Measurements from ENCODE around the gene CYB5R2.

The CYB5R2 gene

DNA sequence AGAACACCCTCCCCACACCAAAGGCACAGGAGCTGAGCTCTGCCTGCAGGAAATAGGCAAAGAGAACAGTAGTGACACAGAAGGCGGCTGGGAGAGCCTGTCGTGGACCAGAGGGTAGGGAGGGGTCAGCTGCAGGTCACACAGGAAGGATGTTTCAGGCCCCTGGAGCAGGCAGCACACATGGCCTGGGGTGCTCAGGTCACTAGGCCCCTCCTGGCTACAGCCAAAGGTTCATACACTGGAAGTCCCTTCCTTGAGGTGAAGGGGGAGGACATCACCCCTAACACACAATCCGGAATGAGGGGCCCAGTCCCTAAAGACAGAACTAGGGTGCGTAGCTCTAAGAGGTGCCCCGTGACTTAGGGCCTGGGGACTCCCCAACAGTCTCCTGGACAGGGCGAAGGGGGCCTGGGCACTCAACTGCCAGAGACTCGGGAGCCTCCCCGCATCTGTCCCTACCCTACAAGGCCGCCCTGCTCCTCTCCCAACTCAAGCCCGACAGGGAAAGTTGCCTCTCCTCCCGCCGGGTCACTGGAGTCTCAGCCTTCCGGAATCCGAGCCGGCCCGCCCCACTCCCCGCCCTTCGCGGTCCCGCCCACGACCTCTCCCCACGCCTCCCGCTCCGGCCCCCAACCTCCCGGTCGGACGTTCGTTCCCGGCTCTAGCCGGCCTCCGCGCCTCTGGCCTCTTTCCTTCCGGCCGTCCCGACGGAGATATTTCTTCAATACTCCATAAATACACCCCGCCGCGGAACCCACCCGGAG is at the start of gene CYB5R2:
TSS of gene CYB5R2 (minus strand) at position 541 of the 764 bp plus-strand sequence. CDS start 675 bp downstream, outside the sequence.
- no peak for DNase-seq (ENCODE audit: low read depth in 3 of 3, low spot score in 1 of 3)

DNA sequence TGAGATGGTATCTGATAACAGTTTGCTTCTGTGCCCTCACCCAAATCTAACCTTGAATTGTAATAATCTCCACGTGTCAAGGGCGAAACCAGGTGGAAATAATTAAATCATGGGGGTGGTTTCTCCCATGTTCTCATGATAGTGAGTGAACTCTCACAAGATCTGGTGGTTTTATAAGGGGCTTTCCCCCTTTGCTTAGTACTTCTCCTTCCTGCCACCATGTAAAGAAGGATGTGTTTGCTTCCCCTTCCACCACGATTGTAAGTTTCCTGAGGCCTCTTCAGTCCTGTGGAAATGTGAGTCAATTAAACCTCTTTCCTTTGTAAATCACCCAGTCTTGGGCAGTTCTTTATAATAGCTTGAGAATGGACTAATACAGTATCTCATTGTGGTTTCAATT is 41.5 kb upstream of the CYB5R2 start:
- DNase-seq (ENCODE audit: low read depth in 3 of 3, low spot score in 1 of 3): no peak

DNA sequence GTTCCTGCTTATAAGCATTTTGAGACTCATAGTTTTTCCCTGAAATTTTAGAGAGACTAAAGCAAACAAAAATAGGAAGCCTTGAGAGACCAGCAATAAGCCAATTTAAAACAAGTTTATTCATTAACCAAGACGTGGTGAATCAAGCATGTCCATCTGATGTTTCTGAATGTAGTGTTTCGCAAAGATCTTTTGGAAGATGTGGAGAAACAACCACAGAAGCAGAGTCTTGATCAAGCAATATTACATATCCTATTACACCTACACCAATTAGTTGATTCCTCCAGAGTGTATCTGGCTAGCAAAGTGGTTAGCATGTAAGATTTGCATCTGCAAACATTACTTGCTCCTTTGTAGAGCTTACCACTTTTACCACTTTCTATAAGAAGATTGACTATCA is 33.1 kb upstream of the CYB5R2 start, which contains the start of gene OVCH2:
TSS of gene OVCH2 (minus strand) at position 101 of the 400 bp plus-strand sequence. CDS start at position 18, 83 bp downstream.
- no peak for DNase-seq (ENCODE audit: low read depth in 3 of 3, low spot score in 1 of 3)

DNA sequence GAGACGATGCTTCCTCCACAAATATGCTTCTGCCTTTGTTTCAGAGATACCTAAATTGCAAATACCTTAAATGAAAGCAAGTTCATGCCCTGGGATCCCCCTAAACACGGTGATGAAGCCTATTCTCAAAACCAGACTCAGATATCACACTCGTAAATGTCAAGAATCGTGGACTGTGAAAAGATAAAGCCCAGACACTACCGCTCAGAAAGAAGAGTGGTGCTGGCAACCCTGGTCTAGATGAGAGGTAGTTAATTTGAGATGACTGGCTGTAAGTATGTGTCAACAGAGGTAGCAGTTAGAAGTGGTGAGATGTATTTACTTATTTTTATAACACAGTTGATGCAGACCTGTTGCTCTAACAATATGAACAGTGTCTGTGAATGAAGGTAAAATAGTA is 30.4 kb upstream of the CYB5R2 start:
- DNase-seq (ENCODE audit: low read depth in 3 of 3, low spot score in 1 of 3): no peak

DNA sequence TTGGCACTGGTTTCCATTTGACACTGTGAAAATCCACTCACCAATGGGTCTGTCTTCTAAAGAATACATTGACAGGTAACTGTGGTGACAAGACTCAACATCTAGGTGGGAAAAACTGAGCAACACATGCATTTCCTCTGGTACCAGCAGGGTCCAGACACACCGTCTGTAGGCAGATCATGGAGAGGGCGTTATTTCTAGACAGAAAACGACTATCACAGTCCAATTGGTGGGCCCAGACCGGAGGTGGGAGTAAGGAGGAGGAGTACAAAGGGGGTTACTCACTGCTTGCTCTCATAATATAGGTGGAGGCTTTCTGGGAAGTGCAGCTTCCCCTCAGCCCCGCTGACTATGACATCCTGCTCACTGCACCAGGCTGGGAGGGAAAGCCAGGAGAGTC is 23.1 kb upstream of the CYB5R2 start:
- DNase-seq (ENCODE audit: low read depth in 3 of 3, low spot score in 1 of 3): no peak

DNA sequence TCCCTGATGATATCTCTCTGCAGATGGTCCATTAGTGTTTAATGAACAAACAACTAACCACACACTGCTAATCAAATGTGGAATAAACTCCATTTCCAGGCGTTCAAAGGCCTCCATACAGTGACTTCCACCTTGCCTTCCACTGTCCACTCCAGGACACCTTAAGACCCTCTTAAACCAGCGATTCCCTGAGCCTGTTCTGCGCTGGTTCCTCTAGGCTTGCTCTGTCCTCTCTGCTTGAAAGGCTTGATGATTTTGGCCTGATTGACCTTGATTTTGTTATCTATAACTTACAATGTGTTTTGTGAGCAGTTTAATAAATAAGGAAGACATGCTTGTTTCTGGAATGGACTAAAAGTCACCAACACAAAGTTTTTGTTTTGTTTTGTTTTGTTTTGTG is 20.9 kb upstream of the CYB5R2 start:
- no peak for DNase-seq (ENCODE audit: low read depth in 3 of 3, low spot score in 1 of 3)

DNA sequence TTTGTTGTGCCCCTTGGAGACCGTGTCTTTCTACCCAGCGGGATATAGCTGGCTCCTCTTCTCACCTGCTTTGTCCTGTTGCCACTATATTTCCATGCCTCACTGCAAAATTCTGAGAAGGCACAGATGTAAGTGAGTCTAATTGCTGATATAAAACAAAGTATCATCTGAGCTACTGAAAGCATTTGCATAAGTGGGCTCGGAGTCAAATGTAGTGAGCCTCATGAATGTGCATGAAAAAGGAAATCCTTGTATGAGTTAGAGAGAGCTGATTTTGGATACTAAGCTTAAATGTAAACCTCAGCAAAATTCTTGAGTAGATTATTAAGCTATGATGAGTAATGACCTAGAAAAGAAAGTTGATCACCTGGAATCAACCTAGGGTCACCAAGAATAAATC is 19.1 kb upstream of the CYB5R2 start:
- no peak for DNase-seq (ENCODE audit: low read depth in 3 of 3, low spot score in 1 of 3)

DNA sequence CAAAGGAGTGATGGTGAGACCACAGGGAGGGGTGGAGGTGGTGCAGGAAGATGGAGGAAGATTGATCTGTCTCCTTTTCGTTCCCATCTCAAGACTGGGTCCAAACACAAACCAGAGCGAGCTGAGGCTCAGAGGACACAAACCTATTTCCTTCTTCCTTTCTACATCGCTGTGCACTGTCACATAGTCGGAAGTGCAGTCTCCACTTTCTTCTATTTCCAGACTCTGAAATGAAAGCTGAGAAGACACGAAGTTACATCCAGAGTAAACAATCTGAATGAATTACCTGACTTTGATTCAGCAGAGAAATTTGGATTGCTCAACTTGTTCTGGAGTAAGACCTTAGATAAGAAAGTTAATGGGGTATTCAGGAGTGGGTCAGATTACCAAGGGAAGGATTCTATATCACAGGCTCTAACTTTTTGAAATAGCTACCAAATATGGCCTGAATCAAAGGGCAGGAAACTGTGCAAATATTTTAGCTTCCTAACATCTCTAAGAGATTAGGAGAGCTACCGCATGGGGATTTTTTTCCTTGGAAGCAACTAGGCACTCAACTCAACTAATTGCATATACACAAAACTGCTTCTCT is 18.6 kb upstream of the CYB5R2 start:
- DNase-seq (ENCODE audit: low read depth in 3 of 3, low spot score in 1 of 3): no peak

DNA sequence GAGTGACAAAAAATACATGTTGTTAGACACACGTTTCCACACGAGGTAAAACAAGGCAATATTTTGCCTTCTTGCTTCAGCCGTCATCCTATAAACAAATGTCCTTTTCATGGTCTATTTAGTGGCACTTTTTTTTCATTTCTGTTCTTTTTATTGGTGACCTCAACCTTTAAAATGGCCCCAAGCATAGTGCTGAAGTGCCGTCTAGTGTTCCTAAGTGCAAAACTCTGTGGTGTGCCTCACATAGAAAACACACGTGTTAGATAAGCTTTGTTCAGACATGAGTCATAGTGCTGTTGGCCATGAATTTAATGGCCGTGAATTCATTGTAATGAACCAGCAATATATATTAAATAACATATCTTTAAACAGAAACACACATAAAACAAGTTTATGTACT is 17.3 kb upstream of the CYB5R2 start:
- no peak for DNase-seq (ENCODE audit: low read depth in 3 of 3, low spot score in 1 of 3)

DNA sequence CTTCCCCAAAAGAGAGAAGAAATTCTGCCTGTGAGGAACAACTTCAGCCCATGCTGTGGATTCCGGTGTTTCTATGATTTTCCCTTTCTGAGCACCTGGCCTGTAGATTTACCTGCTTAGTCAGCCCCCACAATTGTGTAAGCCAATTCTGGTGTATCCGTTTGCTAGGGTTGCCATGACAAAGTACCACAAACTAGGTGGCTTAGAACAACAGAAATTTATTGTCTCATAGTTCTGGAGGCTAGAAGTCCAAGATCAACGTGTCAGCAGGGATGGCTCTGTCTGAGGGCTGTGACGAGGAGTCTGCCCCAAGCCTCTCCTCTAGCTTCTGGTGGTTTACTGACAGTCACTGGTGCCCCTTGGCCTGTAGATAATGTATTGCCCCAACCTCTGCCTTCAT is 15.9 kb upstream of the CYB5R2 start:
- DNase-seq (ENCODE audit: low read depth in 3 of 3, low spot score in 1 of 3): no peak

DNA sequence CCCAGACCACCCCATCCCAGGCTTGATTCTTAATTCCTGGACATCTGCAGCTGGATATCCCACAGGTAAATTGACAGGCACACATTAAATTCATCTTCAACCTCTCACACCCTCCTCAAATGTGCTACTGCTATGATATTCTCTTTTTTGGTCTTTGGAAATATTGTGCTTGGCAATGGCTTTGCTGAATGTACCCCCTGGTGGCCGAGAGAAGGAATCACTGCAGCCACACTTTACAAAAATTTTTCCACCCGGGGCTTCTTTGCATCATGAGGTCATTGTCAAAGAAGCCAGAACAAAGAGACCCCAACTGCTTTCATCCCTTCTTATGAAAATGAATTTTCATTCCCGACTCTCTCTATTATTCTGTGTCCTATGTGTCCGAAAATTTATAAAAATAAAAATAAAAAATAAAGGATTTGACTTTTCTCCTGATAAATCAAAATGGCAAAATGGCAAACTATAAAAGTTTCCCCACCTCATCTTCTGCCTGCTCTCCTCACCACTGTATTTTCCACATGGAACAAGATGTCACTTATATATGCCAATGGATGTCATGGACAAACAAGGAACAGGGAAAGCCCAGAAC is 15.0 kb upstream of the CYB5R2 start:
- DNase-seq (ENCODE audit: low read depth in 3 of 3, low spot score in 1 of 3): no peak

DNA sequence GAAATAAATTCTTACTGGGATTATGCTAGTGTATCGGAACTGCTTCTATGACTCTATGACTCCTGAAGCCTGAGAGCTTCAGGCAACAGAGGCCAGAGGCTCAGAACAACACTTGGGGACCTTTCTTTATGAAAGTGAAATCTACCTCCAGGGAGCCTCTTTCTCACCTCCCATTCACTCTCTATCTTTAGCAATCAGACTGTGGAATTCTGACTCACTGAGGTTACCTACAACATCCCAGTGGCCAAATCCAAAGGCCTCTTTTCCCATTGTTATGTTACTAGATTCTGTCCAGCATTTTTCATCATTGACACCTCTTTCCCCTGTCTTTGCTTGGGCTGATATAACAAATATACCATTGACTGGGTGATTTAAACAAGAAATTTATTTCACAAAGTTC is 14.1 kb upstream of the CYB5R2 start:
- DNase-seq (ENCODE audit: low read depth in 3 of 3, low spot score in 1 of 3): no peak

DNA sequence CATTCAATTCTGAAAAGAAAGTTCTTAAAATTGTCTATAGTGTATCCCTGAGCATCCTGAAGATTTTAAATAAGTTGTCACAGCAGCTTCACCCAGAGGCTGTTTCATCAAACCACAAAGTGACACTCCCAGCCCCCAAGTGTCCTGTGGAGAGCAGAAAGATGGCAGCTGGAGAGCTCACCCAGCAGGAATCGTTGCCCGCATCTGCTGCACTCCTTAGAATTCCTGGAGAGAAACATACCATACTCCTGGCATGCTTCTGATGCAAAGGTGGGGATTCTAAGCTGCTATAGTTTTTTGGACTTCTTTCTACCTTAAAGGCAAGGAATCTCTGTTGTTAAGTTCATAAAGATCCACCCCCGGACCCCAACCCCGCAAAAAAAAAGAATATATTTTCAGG is 13.5 kb upstream of the CYB5R2 start:
- DNase-seq (ENCODE audit: low read depth in 3 of 3, low spot score in 1 of 3): no peak

DNA sequence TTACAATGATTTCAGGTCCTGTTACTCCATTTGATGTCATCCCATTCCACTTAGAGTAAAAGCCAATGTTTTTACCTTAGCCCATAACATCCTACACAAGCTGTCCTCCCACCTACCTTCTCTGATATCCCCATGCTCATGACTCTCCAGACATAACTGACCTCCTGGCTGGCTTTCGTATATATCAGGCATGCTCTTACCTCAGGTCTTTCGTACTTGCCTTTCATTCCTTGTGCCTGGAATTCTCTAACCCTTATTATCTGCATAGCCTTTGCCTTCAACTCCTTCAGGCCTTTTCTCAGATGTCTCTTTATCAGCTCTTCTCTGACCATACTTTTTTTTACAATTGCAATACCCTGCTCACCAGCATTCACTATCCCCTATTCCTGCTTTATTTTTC is 10.3 kb upstream of the CYB5R2 start:
- no peak for DNase-seq (ENCODE audit: low read depth in 3 of 3, low spot score in 1 of 3)

DNA sequence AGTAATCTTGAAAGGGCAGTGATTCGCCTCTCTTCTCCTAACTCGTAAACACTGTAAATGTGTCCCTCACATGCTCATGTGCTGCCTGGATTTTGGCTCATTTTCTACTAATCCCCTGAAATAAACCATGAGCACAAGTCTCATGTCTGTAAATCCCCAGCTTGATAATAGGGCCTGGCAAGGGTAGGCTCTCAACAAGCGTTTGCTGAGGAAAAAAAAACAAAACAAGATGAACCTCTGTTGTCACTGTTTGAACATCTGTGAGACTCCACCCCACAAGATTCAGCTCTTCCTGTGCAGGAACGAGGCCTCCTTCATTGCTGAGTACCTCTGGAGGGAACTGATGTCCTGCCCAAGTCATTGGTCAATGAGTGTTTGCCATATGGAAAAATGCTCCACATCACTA is 4.5 kb upstream of the CYB5R2 start:
- DNase-seq (ENCODE audit: low read depth in 3 of 3, low spot score in 1 of 3): no peak

DNA sequence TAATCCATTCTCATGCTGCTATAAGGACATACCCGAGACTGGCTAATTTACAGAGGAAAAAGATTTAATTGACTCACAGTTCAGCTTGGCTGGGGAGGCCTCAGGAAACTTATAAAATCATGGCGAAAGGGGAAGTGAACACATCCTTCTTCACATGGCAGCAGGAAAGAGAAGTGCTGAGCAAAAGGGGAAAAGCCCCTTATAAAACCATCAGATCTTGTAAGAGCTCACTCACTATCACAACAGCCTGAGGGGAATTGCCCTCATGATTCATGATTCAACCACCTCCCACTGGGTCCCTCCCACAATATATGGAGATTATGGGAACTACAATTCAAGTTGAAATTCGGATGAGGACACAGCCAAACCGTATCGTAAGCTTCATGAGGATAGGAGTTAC is 3.8 kb upstream of the CYB5R2 start:
- no peak for DNase-seq (ENCODE audit: low read depth in 3 of 3, low spot score in 1 of 3)

DNA sequence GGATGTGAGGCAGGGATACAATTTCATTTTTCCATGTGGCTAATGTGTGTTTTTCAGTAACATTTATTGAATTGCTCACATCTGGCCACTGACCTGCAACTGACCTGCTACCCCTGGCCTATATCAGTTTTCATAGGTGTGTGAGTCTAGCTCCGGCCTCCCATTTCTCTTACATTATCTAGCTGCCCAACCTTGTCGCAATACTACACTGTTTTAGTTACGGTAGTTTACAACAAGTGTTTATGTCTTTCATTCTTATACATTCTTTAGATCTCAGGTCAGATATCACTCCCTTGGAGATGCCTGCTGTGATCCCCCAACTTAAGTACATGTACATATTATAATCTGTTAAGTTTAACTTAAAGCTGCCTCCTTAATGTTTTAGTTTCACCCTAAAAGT is 2.3 kb upstream of the CYB5R2 start:
- no peak for DNase-seq (ENCODE audit: low read depth in 3 of 3, low spot score in 1 of 3)

DNA sequence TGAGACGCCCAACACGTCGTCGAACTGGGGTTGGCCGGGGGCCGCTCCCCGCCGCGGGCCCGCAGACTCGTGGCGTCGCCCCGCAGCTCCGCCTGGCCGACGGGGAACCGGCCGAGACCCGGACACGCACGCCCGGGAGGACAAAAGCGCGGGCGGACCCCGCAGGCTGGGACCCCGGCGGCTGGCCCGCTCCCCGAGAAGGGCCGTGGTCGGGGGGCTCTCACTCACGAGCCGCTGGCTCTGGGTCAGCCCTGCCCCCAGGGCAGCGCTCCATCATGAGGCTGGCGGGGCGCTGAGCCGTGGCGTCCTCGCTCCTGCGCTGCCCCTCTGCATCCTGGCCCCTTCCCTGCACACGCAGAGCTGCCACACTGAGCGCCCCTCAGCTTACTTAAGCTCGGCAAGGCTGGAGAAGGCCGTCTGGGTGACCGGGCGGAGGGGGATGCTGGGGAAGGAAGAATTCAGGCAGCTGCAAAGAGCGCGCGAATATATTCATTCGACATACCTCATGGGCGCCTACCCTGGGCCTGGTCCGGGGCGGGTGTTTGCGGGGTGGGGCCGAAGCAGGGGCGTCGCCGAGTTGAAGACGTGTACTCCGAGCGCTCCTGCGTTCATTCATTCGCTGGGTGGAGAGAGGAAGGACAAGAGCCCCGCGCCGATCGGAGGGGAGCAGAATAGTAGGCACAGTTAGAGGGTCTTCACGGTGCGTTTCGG is 579 bp upstream of the CYB5R2 start:
- DNase-seq (ENCODE audit: low read depth in 3 of 3, low spot score in 1 of 3): no peak

DNA sequence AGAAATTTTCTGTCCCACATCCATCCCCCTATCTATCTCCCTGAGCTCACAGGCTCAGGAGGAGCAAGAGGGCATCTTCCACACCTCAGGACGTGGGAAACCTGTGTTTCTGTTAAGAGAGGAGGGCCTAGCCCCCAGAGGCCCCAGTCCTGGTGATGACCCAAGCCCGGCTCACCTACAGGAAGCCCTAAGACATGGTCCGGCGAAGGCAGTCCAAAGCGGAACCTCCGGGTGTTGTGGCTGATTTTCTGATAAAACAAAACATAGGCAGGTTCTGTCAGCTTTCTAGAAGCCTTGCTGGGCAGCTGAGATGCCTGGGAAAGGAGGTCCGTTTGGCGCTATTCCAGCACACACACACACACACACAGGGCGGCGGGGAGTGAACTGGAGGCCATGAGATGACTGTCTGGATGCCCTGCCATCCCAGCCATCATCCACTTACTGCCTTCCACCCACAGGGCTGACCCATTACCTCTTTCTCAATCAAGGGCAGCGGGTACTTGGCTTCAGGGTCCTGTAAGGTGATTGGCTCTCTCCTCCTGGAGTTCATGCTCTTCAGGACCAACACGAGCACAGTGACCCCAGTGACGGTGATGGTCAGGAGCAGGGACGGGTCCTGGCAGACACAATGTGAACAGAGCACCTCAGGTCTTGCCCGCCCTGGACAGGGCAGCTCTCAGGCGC is 882 bp downstream of the CYB5R2 start:
- no peak for DNase-seq (ENCODE audit: low read depth in 3 of 3, low spot score in 1 of 3)

DNA sequence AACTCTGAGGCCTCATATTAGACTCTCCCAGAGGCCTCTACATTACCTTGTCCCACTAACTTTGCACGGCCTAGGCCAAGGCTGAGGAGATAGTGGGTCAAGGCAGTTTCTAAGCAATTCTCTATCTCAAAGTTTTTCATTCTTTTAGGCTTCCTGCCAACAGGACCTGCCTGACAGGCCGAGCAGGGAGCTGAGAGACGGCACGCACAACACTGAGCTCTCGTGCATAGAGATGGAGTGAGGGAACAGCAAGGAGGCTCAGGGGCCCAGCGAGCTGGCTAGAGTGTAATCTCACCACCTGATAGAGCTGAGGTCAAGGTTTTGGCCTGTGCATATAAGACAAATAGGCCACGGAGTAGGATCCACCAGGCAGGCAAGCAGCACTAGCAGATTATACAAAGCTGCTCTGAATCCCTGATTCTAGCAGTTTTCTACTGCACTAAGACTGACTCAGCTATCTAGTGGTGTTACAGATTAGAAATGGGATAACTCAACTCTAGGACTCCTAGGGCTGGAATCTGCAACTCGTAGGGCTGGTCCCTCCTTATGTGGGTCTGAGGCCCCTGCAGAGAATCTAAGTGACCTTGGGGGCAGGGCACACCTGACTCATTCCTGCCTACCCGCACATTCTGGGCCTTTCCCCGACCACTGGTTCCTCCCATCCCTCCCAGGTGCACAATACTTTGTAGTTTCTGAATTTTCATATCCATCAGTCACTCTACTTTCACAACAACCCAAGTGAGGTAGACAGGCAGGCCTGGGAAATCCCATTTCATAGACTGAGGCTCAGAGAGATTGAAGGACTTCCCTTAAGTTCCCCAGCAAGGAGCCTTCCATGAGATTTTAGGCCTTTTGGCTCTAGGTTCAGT is 1.7 kb downstream of the CYB5R2 start:
- DNase-seq (ENCODE audit: low read depth in 3 of 3, low spot score in 1 of 3): no peak
